Subcutaneous abdominal adipose tissue (tissue), 5 donors: ENCODE measurements around the gene FGD3.

Experiments used
- H3K27ac ChIP-seq: one replicate; pipeline ENCODE4 v1.7.0; 2013; ENCODE audit warnings: low read depth, mild to moderate bottlenecking, inconsistent platforms, low read length, moderate library complexity
- H3K27me3 ChIP-seq, 5 donors: one replicate each; pipeline ENCODE4 v1.7.0; 2013; ENCODE audit warnings: low read length in 5 of 5, inconsistent platforms in 1 of 5; ENCODE audit not compliant: control insufficient read depth in 5 of 5, insufficient read depth in 4 of 5
- H3K36me3 ChIP-seq, 5 donors: one replicate each; pipeline ENCODE4 v1.7.0; 2013; ENCODE audit warnings: low read length in 5 of 5; ENCODE audit not compliant: control insufficient read depth in 5 of 5, insufficient read depth in 5 of 5
- H3K4me1 ChIP-seq, 5 donors: one replicate each; pipeline ENCODE4 v1.7.0; 2013; ENCODE audit warnings: low read length in 5 of 5, mild to moderate bottlenecking in 3 of 5, moderate library complexity in 1 of 5; ENCODE audit not compliant: control insufficient read depth in 5 of 5, insufficient read depth in 5 of 5
- H3K4me3 ChIP-seq, 5 donors: one replicate each; pipeline ENCODE4 v1.7.0; 2013; ENCODE audit warnings: low read length in 5 of 5, low read depth in 1 of 5
- H3K9ac ChIP-seq, 5 donors: one replicate each; pipeline ENCODE4 v1.7.0; 2013; ENCODE audit warnings: low read length in 5 of 5, mild to moderate bottlenecking in 4 of 5, moderate library complexity in 3 of 5
- H3K9me3 ChIP-seq, 5 donors: one replicate each; pipeline ENCODE4 v1.7.0; 2013; ENCODE audit warnings: low read length in 5 of 5; ENCODE audit not compliant: control insufficient read depth in 5 of 5
- donor health status: healthy.
- donor health status: healthy.
- donor health status: healthy.
- donor health status: healthy.
- donor health status: healthy.

The FGD3 gene

GRCh38 chr9:93057042-93057702 lies 109.8 kb downstream of the FGD3 start:
- Histone ChIP-seq H3K4me1 (peaks cover 2 to 40% (median 15%) of the 10 kb centered on the region in 5 donors), H3K27me3 (peaks cover 0 to 12% (median 0%) of the 10 kb centered on the region in 5 donors), H3K9ac (no peak overlapping the region), H3K4me3 (no peak overlapping the region), H3K9me3 (no peaks in the 10 kb centered on the region), H3K27ac (no peak overlapping the region), H3K36me3 (no peaks in the 10 kb centered on the region)

DNA sequence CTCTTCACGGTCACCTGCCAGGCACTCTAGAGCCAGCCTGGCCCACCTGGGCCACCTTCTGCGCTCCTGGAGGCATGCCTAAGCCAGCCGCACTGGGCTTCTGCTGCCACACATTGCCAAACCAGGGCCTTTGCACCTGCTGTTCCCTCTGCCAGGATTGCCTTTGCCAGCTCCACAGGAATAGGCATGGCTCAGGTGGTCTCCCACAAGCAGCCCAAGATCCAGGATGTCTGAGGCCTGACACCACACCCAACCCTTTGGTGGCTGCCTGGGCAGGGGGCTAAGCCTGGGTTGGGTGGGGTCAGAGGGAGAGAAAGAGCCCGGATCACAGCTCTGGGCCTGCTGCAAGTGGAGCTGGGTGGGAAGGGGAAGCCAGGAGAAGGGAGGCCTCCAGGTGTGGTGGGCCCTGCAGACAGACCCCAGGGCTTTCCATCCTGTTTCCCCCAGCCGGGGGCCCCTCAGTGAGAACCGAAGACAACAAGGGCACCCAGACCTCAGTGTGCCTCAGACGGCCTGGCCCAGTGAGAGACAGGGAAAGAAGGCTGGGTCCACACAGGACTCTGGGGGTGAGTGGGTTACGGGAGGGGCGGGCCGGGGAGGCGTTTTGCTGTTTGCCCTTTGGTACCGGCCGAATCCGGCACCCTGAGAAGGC lies 110.5 kb downstream of the FGD3 start:
- Histone ChIP-seq H3K27ac (no peak overlapping the region), H3K4me3 (peak overlapping the region in 2 of 5 donors; percentile 53 to 63), H3K9ac (no peak overlapping the region), H3K9me3 (no peaks in the 10 kb centered on the region), H3K36me3 (no peaks in the 10 kb centered on the region), H3K27me3 (peaks cover 0 to 12% (median 0%) of the 10 kb centered on the region in 5 donors), H3K4me1 (peaks cover 2 to 40% (median 15%) of the 10 kb centered on the region in 5 donors)

- peak within 1 kb of the TSS in 2 of 5 donors; percentile 33 to 38 for H3K9ac ChIP-seq
- peaks cover 0 to 14% (median 0%) of the 10 kb centered on the region in 5 donors for H3K27me3 ChIP-seq
- H3K9me3 ChIP-seq, result no peaks in the 10 kb centered on the region
- H3K4me3 ChIP-seq, result peak within 1 kb of the TSS; percentile 44 to 63 (median 53)
- no peak within 1 kb of the TSS for H3K27ac ChIP-seq
- no peaks in the 10 kb centered on the region for H3K36me3 ChIP-seq
- peaks cover 2 to 40% (median 15%) of the 10 kb centered on the region in 5 donors for H3K4me1 ChIP-seq
Measured at GRCh38 chr9:93058355-93059010, 111.2 kb downstream of the FGD3 start, which contains the start of gene SUSD3. TSS of gene SUSD3 (plus strand) at chr9:93058701. CDS start at chr9:93058743, 42 bp downstream.

DNA sequence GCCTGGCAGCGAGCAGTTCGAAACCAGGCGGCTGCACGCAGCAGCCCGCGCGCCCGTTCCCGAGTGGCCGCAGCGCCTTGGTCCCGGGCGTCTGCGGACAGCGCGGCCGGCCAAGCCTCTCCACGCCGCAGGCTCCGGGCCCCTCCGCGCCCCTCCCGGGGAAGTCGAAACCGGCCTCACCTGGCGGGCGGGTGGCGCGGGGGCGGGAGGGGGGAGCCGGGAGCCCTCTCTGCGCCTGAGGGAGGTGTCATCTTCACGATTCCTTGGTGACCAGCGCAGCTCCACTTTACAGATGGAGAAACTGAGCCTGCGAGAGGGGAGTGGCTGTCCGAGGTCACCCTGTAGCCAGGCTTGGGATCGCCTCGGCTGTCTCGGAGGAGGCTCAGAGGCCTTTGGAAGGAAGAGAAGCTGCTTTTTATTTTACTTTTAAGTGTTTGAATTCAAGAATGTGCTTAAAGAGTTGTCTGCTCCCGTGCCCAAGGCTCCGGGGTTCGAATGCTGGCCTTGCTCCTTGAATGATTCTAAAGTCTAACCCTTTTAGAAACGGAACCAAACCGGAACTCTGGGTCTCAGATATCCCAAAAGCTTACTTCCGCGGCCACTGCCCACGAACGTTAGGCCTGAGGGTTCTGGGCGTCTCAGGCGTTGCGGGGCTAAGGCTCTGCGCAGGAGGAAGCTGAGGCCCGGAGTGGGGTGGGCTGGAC lies 111.8 kb downstream of the FGD3 start:
- Histone ChIP-seq H3K27me3 (peaks cover 0 to 14% (median 0%) of the 10 kb centered on the region in 5 donors), H3K36me3 (no peaks in the 10 kb centered on the region), H3K4me3 (peak overlapping the region; percentile 44 to 63 (median 53)), H3K27ac (no peak overlapping the region), H3K9me3 (no peaks in the 10 kb centered on the region), H3K9ac (peak overlapping the region in 2 of 5 donors; percentile 33 to 38), H3K4me1 (peaks cover 2 to 41% (median 15%) of the 10 kb centered on the region in 5 donors)

DNA sequence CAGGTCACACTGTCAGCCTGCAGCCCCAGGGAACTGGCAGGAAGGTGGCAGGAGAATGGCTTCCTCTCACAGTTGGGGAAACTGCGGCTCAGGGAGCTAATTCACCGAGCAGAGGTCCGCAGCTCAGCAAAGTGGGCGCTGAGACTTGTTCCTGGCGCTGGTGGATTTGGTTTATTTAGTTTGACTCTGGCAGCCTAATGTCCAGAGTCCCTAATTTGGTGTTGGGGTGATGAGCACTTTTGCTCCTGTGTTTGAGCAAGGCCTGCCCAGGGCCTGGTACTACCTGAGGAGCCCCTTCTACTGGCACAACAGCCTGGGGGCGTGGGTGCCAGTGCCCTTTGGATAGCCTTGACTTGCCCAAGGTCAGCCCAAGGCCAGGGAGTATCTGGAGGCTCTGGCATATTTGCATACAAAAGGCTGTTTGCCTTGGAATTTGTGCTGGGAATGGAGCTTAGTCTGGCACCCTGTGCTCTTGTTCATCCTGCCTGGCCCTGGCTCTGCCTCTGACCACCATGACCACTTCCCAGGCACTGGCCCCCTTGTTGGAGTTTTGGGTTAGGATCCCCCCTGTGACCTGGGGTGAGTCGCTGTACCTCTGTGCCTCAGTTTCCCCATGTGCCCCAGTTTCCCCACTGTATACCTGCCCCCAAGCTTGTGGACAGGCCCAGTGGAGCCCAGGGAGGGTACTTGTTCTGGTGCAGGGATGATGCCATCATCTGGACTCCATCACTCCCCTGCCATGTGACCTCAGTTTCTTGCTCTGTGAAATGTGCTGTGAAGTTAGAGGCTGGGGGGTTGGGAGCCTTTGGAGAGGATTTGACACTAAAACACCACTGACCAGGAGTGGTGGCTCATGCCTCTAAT lies 112.6 kb downstream of the FGD3 start:
- Histone ChIP-seq H3K27me3 (peaks cover 0 to 14% (median 0%) of the 10 kb centered on the region in 5 donors), H3K4me1 (peaks cover 0 to 42% (median 20%) of the 10 kb centered on the region in 5 donors), H3K9me3 (no peaks in the 10 kb centered on the region), H3K27ac (no peak overlapping the region), H3K9ac (peak overlapping the region in 2 of 5 donors; percentile 33 to 38), H3K36me3 (no peaks in the 10 kb centered on the region), H3K4me3 (peak overlapping the region in 3 of 5 donors; percentile 34 to 53 (median 50))

GRCh38 chr9:93060746-93061259 lies 113.5 kb downstream of the FGD3 start:
- H3K27ac ChIP-seq, result no peak overlapping the region
- H3K4me1 ChIP-seq, result peaks cover 0 to 46% (median 27%) of the 10 kb centered on the region in 5 donors
- H3K36me3 ChIP-seq, result no peaks in the 10 kb centered on the region
- no peak overlapping the region for H3K9ac ChIP-seq
- H3K4me3 ChIP-seq, result no peak overlapping the region
- peaks cover 0 to 17% (median 0%) of the 10 kb centered on the region in 5 donors for H3K27me3 ChIP-seq
- H3K9me3 ChIP-seq, result no peaks in the 10 kb centered on the region

- no peaks in the 10 kb centered on the region for H3K36me3 ChIP-seq
- peaks cover 0 to 17% (median 0%) of the 10 kb centered on the region in 5 donors for H3K27me3 ChIP-seq
- no peak overlapping the region for H3K27ac ChIP-seq
- H3K4me1 ChIP-seq, result peaks cover 0 to 49% (median 27%) of the 10 kb centered on the region in 5 donors
- no peaks in the 10 kb centered on the region for H3K9me3 ChIP-seq
- H3K9ac ChIP-seq, result no peak overlapping the region
- no peak overlapping the region for H3K4me3 ChIP-seq
Measured at GRCh38 chr9:93061260-93061751, 114.0 kb downstream of the FGD3 start.

DNA sequence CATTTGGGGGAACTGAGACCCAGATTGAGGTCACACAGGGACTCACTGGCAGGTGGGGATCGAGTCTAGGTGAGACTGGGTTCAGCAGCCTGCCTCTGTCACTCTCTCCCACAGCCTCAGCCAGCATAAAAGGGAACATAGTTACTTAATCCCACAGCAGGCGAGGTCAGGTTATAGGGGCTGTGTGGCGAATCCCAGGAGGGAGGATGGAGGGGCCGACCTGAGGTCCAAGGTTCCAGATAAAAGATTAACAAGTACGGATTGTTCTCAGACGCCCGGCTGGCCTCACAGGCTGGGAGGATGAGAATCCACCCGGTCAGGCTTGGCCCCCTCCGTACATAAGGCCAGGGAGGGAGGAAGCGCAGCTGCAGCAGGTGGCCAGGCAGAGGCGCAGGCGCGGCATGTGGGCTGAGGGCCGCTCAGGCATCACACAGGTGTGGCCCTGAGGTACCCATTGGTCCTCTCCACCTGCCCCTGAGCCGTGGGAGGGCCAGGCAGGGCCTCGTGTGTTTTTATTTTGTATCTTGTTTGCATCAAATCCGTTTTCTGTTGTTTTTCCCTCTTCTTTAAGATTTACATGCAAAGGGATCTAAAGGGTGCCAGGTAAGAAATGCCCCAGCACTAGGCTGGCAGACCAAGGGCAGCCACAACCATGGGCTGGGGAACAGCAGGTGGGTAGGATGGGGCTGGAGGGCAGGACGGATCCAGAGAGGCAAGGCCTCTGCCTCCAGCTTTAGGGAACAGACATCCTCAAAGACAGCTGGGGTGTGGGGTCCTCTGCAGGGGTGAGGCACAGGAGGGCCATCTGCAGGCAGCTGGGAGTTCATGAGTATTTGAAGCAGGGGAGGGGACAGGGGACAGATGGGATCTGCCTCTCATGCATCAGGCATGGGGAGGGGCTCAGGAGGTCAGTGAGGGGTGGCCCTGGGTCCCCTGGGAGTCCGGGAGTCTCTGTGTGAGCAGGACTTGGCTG lies 114.8 kb downstream of the FGD3 start:
- Histone ChIP-seq H3K9ac (no peak overlapping the region), H3K4me3 (no peak overlapping the region), H3K36me3 (no peaks in the 10 kb centered on the region), H3K27me3 (peaks cover 0 to 17% (median 0%) of the 10 kb centered on the region in 5 donors), H3K4me1 (peaks cover 0 to 49% (median 27%) of the 10 kb centered on the region in 5 donors), H3K9me3 (no peaks in the 10 kb centered on the region), H3K27ac (no peak overlapping the region)
